ENCODE results near the gene GAST. TPM values are rescaled to one million over a fixed set of nuclear protein-coding genes. Genes with fewer than 3 reads are reported as not detected.

Gene GAST
- total and polyA plus RNA-seq, 2 of the 4 experiments (the other 2 are of a cell fraction): not detected

DNA sequence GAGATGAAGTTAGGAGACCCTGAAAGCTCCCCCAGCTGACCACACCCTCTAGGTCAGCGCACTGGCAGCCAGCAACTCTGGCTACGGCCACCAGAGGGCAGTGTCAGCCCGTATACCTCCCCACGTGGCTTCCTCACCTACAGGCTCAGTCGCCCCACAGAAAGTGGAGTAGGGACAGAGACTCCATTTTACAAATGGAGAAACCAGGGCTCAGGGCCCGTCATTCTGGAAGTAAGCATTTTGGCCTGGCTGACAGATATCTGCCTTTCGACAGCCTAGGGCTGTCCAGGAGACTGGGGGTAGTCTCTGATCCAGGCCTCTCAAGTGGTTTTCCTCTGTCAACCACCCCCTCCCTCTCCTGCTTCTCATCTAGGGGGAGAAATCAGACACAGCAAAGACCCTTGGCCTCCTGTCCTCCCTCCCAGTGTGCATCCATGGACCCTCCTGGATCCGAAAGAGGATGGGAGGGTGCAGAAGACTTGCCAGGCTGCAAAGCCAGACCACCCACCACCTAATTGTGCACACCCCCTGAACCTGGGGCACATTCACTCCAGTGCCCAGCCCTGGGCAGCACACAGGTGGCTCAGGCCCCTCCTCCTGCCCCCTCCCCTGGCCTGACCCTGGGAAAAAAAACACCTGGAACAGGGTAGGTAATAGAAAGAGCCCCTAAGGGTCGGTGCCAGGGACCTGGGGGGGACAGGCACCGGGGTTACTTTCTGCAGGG, 26.1 kb downstream of the GAST start:
- CTCF ChIA-PET: interaction anchor here (1.4 kb wide), 1 partner anchor 63 kb away, joined by 8 read pairs; no protein-coding TSS in a partner anchor
- in situ Hi-C loops (cut with MboI; ENCODE audit: low sequenced_read_pairs): loop anchor here (5.0 to 10.0 kb wide), 2 partner anchors 64 to 227 kb away; partner anchors contain the start of gene CNP
- BruUV-seq (replicated peaks): no TSS peak

More for the DNA sequence above, 26.1 kb downstream of the GAST start:
- Histone ChIP-seq H3K79me1 (ENCODE audit: low read depth in 1 of 2, low read length in 2 of 2) (no peaks in the 10 kb centered on the region), H4K91ac (ENCODE audit: insufficient read depth, low read depth, low read length) (peak overlapping the region; percentile 16; the same call in 1 of the 2 replicates), H2BK15ac (ENCODE audit: low read depth, low read length) (peak overlapping the region; percentile 47; the same call in 1 of the 3 replicates), H3K14ac (replicated peaks; ENCODE audit: low read depth, low read length) (no peak overlapping the region; the same call in 1 of the 2 replicates), H2AFZ (replicated peaks; ENCODE audit: low read length, poor library complexity) (peak overlapping the region; percentile 76), H3K4me3 (ENCODE audit: insufficient read depth, low read depth, low read length) (no peak overlapping the region), H2AK5ac (ENCODE audit: low read depth, low read length) (peak overlapping the region; percentile 45; the same call in 1 of the 2 replicates), H3K9ac (ENCODE audit: low read depth, low read length) (no peak overlapping the region), H4K20me1 (ENCODE audit: insufficient read depth, low read length) (no peaks in the 10 kb centered on the region), H3K4me1 (ENCODE audit: control insufficient read depth, insufficient read depth, low read length) (peaks cover 5% of the 10 kb centered on the region; the same call in 1 of the 2 replicates), H2BK20ac (ENCODE audit: low read depth, low read length) (peak overlapping the region; percentile 45), H3K18ac (ENCODE audit: low read depth, low read length) (no peak overlapping the region), H3K56ac (ENCODE audit: extremely low read depth, insufficient read depth, low read length) (no peak overlapping the region), H3K9me1 (ENCODE audit: insufficient read depth, low read length) (no peaks in the 10 kb centered on the region), H3K27ac (ENCODE audit: insufficient read depth, low read length) (no peak overlapping the region), H2AK9ac (replicated peaks; ENCODE audit: low read depth, low read length, poor library complexity) (peak overlapping the region; percentile 6), H2BK5ac (ENCODE audit: low read depth, low read length, poor library complexity, severe bottlenecking) (no peak overlapping the region), H4K8ac (ENCODE audit: low read depth in 2 of 2, low read length in 2 of 2) (peak overlapping the region; percentile 65 to 82; a peak in 3 of 4 replicates), H2BK120ac (ENCODE audit: low read depth, low read length) (peak overlapping the region; percentile 41; the same call in 1 of the 2 replicates), H4K5ac (ENCODE audit: low read depth, low read length) (peak overlapping the region; percentile 61), H3K9me3 (ENCODE audit: control insufficient read depth, insufficient read depth, low read length) (no peaks in the 10 kb centered on the region), H3K36me3 (ENCODE audit: control insufficient read depth, insufficient read depth, low read length) (no peaks in the 10 kb centered on the region), H3K23ac (ENCODE audit: low read depth, low read length) (no peak overlapping the region), H3K4me2 (ENCODE audit: low read depth, low read length) (no peak overlapping the region), H3K4ac (ENCODE audit: low read depth, low read length) (peak overlapping the region; percentile 2), H3K27me3 (ENCODE audit: control insufficient read depth, insufficient read depth, low read length) (peaks cover 39% of the 10 kb centered on the region)
- DNase-seq (peak; percentile 68), ATAC-seq (ENCODE audit: low read depth) (peak; percentile 90)
- TF ChIP-seq RCOR1 (IDR thresholded peaks at IDR 0.05; ENCODE audit: insufficient replicate concordance, low read length) (no peak), MXI1 (IDR thresholded peaks at IDR 0.05; ENCODE audit: borderline replicate concordance, low read depth, low read length) (peak; percentile 37; the same call in 1 of the 2 replicates), MAFK (IDR thresholded peaks at IDR 0.05; ENCODE audit: low read depth, low read length) (no peak), SMC3 (IDR thresholded peaks at IDR 0.05; ENCODE audit: low read depth, low read length) (peak; percentile 99), CEBPB (IDR thresholded peaks at IDR 0.05; ENCODE audit: low read depth, low read length) (no peak), BHLHE40 (IDR thresholded peaks at IDR 0.05; ENCODE audit: low read depth, low read length) (no peak), MAZ (IDR thresholded peaks at IDR 0.05; ENCODE audit: borderline replicate concordance, low read depth, low read length) (peak; percentile 54; the same call in 1 of the 2 replicates), FOS (IDR thresholded peaks at IDR 0.05; ENCODE audit: low read depth, low read length) (no peak), CHD1 (IDR thresholded peaks at IDR 0.05; ENCODE audit: low read depth, low read length) (no peak), RAD21 (IDR thresholded peaks at IDR 0.05; ENCODE audit: low read length) (peak; percentile 99), POLR2A (IDR thresholded peaks at IDR 0.05; ENCODE audit: low read depth, low read length) (peak; percentile 67)
- TF ChIP-seq, protein P1, sequence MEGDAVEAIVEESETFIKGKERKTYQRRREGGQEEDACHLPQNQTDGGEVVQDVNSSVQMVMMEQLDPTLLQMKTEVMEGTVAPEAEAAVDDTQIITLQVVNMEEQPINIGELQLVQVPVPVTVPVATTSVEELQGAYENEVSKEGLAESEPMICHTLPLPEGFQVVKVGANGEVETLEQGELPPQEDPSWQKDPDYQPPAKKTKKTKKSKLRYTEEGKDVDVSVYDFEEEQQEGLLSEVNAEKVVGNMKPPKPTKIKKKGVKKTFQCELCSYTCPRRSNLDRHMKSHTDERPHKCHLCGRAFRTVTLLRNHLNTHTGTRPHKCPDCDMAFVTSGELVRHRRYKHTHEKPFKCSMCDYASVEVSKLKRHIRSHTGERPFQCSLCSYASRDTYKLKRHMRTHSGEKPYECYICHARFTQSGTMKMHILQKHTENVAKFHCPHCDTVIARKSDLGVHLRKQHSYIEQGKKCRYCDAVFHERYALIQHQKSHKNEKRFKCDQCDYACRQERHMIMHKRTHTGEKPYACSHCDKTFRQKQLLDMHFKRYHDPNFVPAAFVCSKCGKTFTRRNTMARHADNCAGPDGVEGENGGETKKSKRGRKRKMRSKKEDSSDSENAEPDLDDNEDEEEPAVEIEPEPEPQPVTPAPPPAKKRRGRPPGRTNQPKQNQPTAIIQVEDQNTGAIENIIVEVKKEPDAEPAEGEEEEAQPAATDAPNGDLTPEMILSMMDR (conservative IDR thresholded peaks at IDR 0.05; ENCODE audit: low read depth, low read length): peak; percentile 99
- TF ChIP-seq, protein P2, sequence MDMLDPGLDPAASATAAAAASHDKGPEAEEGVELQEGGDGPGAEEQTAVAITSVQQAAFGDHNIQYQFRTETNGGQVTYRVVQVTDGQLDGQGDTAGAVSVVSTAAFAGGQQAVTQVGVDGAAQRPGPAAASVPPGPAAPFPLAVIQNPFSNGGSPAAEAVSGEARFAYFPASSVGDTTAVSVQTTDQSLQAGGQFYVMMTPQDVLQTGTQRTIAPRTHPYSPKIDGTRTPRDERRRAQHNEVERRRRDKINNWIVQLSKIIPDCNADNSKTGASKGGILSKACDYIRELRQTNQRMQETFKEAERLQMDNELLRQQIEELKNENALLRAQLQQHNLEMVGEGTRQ (IDR thresholded peaks at IDR 0.05; ENCODE audit: low read depth, low read length): peak; percentile 29; the same call in 1 of the 2 replicates
- WGBS, 2 experiments (ENCODE audit: extremely low coverage in 2 of 2, insufficient read length in 1 of 2): 60% methylated on average over 1 of the region's 10 CpGs; no CpG with 5 or more reads in 1 of the 2 experiments
- dilution Hi-C loops (cut with HindIII; ENCODE audit: low sequenced_read_pairs, unreplicated experiment) (no loop called here), intact Hi-C loops (cut with micrococcal nuclease) (loop anchor here (1.0 to 5.0 kb wide), 3 partner anchors 63 to 221 kb away; partner anchors contain the start of gene KLHL11)
- POLR2A ChIA-PET (ENCODE audit: unreplicated experiment): no interaction called here
